Muscle of leg (tissue), 16 donors: Measurements from ENCODE around the gene CRYGN. TPM values are rescaled to one million over a fixed set of nuclear protein-coding genes. Genes with fewer than 3 reads are reported as not detected.

Source experiments
- DNase-seq: peaks from one replicate; pipeline ENCODE4 v3.0.0; 2013
- H3K27ac ChIP-seq: one replicate; pipeline ENCODE4 v1.5.1; 2013; ENCODE audit warnings: mild to moderate bottlenecking, low read length, control low read depth
- H3K27me3 ChIP-seq: one replicate; pipeline ENCODE4 v1.6.1; 2013; ENCODE audit warnings: low read length; ENCODE audit not compliant: control insufficient read depth, insufficient read depth
- H3K36me3 ChIP-seq: one replicate; pipeline ENCODE4 v1.6.1; 2013; ENCODE audit warnings: low read length; ENCODE audit not compliant: control insufficient read depth, insufficient read depth
- H3K4me1 ChIP-seq: one replicate; pipeline ENCODE4 v1.6.1; 2013; ENCODE audit warnings: low read length; ENCODE audit not compliant: control insufficient read depth, insufficient read depth
- H3K4me3 ChIP-seq: one replicate; pipeline ENCODE4 v1.5.1; 2013; ENCODE audit warnings: low read length, control low read depth
- H3K9me3 ChIP-seq: replicated peaks from 2 replicates; pipeline ENCODE4 v1.6.1; 2013; ENCODE audit warnings: low read depth, low read length; ENCODE audit not compliant: control insufficient read depth
- WGBS: methylation state at CpG from one replicate; pipeline ENCODE4 v1.1.5; 2013; ENCODE audit warnings: missing lambda C conversion rate; ENCODE audit not compliant: insufficient coverage; 5-methylcytosine and 5-hydroxymethylcytosine counted together
- long read RNA-seq, 11 donors: transcript quantifications; one replicate each; lab custom pipeline, GENCODE V29; 2026
- polyA plus RNA-seq, 8 donors: library from polyadenylated mRNA; unstranded; fragments of 120-200 nt; gene quantifications; one replicate each; pipeline versions ENCODE4 v1.2.1 to v1.2.3, GENCODE V29; 2013; ENCODE audit warnings: inconsistent platforms in 1 of 8, low replicate concordance in 1 of 8; ENCODE audit not compliant: insufficient read length in 8 of 8, insufficient read depth in 1 of 8
- total RNA-seq: library from RNA; stranded (reverse); fragments of 120-200 nt; gene quantifications from one replicate; pipeline ENCODE4 v1.2.4, GENCODE V29; 2013

Gene CRYGN
- total RNA-seq = 0.09 TPM
- under 1 TPM in 5 of 8 donors, not detected in 3; 0.05 to 0.41 (median 0.15) TPM for polyA plus RNA-seq
- long read RNA-seq, donor 1 = 0 reads
- long read RNA-seq, donor 2 = 0 reads
- long read RNA-seq, donor 3 = 0 reads
- long read RNA-seq, donor 4 = 0 reads
- long read RNA-seq, donor 5, partial matches to known transcripts = 0 of 1 reads
- long read RNA-seq, donor 5, other reads (novel, unspliced or antisense) = 0 of 1 reads
- long read RNA-seq, donor 6, partial matches to known transcripts = 0 of 1 reads
- long read RNA-seq, donor 6, other reads (novel, unspliced or antisense) = 0 of 1 reads
- long read RNA-seq, donor 7 = 0 reads
- long read RNA-seq, donor 8 = 0 reads
- long read RNA-seq, donor 9 = 0 reads
- long read RNA-seq, donor 10 = 0 reads
- long read RNA-seq, donor 11 = 0 reads

- peak within 1 kb of the TSS; percentile 13 for H3K4me3 ChIP-seq
- H3K9me3 ChIP-seq = peaks cover 2% of the 10 kb centered on the region
- WGBS = 11% methylated on average over 35 of the region's 51 CpGs
- no peak within 1 kb of the TSS for H3K27ac ChIP-seq
- H3K27me3 ChIP-seq = peaks cover 22% of the 10 kb centered on the region
- no peak for DNase-seq
- peaks cover 42% of the 10 kb centered on the region for H3K4me1 ChIP-seq
- no peaks in the 10 kb centered on the region for H3K36me3 ChIP-seq
These were observed at the start of gene CRYGN for GRCh38 chr7:151439855-151440798. TSS of gene CRYGN (minus strand) at chr7:151440141. CDS start at chr7:151439917, 224 bp downstream.

GRCh38 chr7:151489498-151489897 lies 49.6 kb upstream of the CRYGN start:
- peak; percentile 16 for DNase-seq
- no peaks in the 10 kb centered on the region for H3K4me1 ChIP-seq
- WGBS = 63% methylated on average over 1 of the region's 2 CpGs
- peaks cover 39% of the 10 kb centered on the region for H3K36me3 ChIP-seq
- no peaks in the 10 kb centered on the region for H3K27me3 ChIP-seq
- no peak overlapping the region for H3K27ac ChIP-seq
- no peaks in the 10 kb centered on the region for H3K9me3 ChIP-seq
- H3K4me3 ChIP-seq = no peak overlapping the region

GRCh38 chr7:151488096-151488495 lies 48.2 kb upstream of the CRYGN start:
- no peak for DNase-seq
- no peaks in the 10 kb centered on the region for H3K27me3 ChIP-seq
- H3K27ac ChIP-seq = no peak overlapping the region
- no peaks in the 10 kb centered on the region for H3K4me1 ChIP-seq
- peaks cover 49% of the 10 kb centered on the region for H3K36me3 ChIP-seq
- H3K4me3 ChIP-seq = no peak overlapping the region
- no peaks in the 10 kb centered on the region for H3K9me3 ChIP-seq

GRCh38 chr7:151487228-151487627 lies 47.3 kb upstream of the CRYGN start:
- no peak overlapping the region for H3K4me3 ChIP-seq
- H3K4me1 ChIP-seq = no peaks in the 10 kb centered on the region
- WGBS = 100% methylated on average over 1 of the region's 2 CpGs
- no peak for DNase-seq
- peaks cover 55% of the 10 kb centered on the region for H3K36me3 ChIP-seq
- H3K9me3 ChIP-seq = no peaks in the 10 kb centered on the region
- H3K27me3 ChIP-seq = no peaks in the 10 kb centered on the region
- H3K27ac ChIP-seq = no peak overlapping the region

- DNase-seq = no peak
- WGBS = no CpG with 5 or more reads among the region's 3 CpGs
- Histone ChIP-seq H3K9me3 (no peaks in the 10 kb centered on the region), H3K27me3 (no peaks in the 10 kb centered on the region), H3K4me3 (no peak overlapping the region), H3K36me3 (peaks cover 58% of the 10 kb centered on the region), H3K4me1 (no peaks in the 10 kb centered on the region), H3K27ac (no peak overlapping the region)
These were observed 46.1 kb upstream of the CRYGN start for GRCh38 chr7:151486074-151486473.

- DNase-seq = peak; percentile 41
- H3K4me1 ChIP-seq = no peaks in the 10 kb centered on the region
- no CpG with 5 or more reads among the region's 7 CpGs for WGBS
- peaks cover 52% of the 10 kb centered on the region for H3K36me3 ChIP-seq
- H3K9me3 ChIP-seq = no peaks in the 10 kb centered on the region
- no peaks in the 10 kb centered on the region for H3K27me3 ChIP-seq
- H3K27ac ChIP-seq = no peak overlapping the region
- H3K4me3 ChIP-seq = no peak overlapping the region
These were observed 45.2 kb upstream of the CRYGN start for GRCh38 chr7:151484971-151485707.

- Histone ChIP-seq H3K4me1 (no peaks in the 10 kb centered on the region), H3K9me3 (no peaks in the 10 kb centered on the region), H3K4me3 (no peak overlapping the region), H3K27me3 (no peaks in the 10 kb centered on the region), H3K36me3 (peaks cover 43% of the 10 kb centered on the region), H3K27ac (no peak overlapping the region)
- no CpG with 5 or more reads among the region's 1 CpG for WGBS
- DNase-seq = no peak
These were observed 43.7 kb upstream of the CRYGN start for GRCh38 chr7:151483711-151483983.

GRCh38 chr7:151482883-151483710 lies 43.2 kb upstream of the CRYGN start:
- DNase-seq = no peak
- WGBS = 100% methylated on average over 1 of the region's 8 CpGs
- H3K4me1 ChIP-seq = no peaks in the 10 kb centered on the region
- peaks cover 43% of the 10 kb centered on the region for H3K36me3 ChIP-seq
- H3K9me3 ChIP-seq = no peaks in the 10 kb centered on the region
- no peaks in the 10 kb centered on the region for H3K27me3 ChIP-seq
- no peak overlapping the region for H3K27ac ChIP-seq
- no peak overlapping the region for H3K4me3 ChIP-seq

- Histone ChIP-seq H3K9me3 (no peaks in the 10 kb centered on the region), H3K4me3 (no peak overlapping the region), H3K36me3 (peaks cover 33% of the 10 kb centered on the region), H3K27me3 (no peaks in the 10 kb centered on the region), H3K4me1 (no peaks in the 10 kb centered on the region), H3K27ac (no peak overlapping the region)
- WGBS = 80% methylated on average over 2 of the region's 4 CpGs
- no peak for DNase-seq
These were observed 41.9 kb upstream of the CRYGN start for GRCh38 chr7:151481650-151482505.
